Measurements from ENCODE around the gene SFT2D1.

Gene SFT2D1

DNA sequence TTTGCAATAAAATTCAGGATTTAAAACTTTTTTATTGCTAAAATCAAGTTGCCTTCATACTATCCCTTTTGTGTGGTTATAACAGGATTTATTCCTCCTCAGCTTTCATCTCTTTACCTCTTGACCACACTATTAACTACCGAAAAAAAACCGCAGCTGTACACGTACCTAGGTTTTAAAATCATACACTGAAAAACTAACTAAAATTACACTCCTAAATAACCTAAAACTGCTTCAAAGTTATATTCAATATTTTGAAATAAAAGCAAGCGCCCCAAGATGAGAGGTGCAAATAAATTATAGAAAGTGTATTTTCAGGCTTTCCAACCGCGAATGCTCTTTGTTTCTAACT is 39.0 kb upstream of the SFT2D1 start:
- TF ChIP-seq, protein P1, sequence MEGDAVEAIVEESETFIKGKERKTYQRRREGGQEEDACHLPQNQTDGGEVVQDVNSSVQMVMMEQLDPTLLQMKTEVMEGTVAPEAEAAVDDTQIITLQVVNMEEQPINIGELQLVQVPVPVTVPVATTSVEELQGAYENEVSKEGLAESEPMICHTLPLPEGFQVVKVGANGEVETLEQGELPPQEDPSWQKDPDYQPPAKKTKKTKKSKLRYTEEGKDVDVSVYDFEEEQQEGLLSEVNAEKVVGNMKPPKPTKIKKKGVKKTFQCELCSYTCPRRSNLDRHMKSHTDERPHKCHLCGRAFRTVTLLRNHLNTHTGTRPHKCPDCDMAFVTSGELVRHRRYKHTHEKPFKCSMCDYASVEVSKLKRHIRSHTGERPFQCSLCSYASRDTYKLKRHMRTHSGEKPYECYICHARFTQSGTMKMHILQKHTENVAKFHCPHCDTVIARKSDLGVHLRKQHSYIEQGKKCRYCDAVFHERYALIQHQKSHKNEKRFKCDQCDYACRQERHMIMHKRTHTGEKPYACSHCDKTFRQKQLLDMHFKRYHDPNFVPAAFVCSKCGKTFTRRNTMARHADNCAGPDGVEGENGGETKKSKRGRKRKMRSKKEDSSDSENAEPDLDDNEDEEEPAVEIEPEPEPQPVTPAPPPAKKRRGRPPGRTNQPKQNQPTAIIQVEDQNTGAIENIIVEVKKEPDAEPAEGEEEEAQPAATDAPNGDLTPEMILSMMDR (IDR thresholded peaks at IDR 0.05), result no peak
- Histone ChIP-seq H3K27me3 (no peaks in the 10 kb centered on the region), H3K4me1 (ENCODE audit: control insufficient read depth in 1 of 2, insufficient read depth in 1 of 2, low read depth in 1 of 2, low read length in 1 of 2) (peaks cover 19 to 25% of the 10 kb centered on the region in 2 experiments), H3K36me3 (no peaks in the 10 kb centered on the region), H3K27ac (peak overlapping the region; percentile 86), H3K4me3 (ENCODE audit: low read depth in 1 of 2, low read length in 1 of 2) (peak overlapping the region; percentile 81 to 92), H3K9me3 (no peaks in the 10 kb centered on the region)

DNA sequence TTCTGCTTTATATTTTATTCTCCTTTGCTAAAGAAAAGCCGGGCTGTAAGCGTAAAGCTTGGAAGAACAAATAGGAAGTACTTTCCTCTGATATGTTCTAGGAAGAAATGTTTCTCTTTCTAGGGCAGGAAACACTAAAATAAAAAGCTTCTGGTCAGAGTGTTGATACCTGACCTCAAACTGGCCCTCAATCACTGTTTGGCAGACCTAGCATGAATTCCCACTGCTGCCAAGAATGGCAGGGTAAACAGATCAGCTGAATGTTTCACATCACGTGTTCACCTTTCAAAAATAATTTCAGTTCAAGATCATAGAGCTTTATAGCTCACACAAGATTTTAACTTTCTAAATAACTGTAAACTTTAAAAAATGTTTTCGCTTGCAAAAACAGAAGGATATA is 37.5 kb upstream of the SFT2D1 start:
- TF ChIP-seq, protein P1 (IDR thresholded peaks at IDR 0.05), result no peak
- no peaks in the 10 kb centered on the region for H3K36me3 ChIP-seq
- peaks cover 19 to 25% of the 10 kb centered on the region in 2 experiments for H3K4me1 ChIP-seq (ENCODE audit: control insufficient read depth in 1 of 2, insufficient read depth in 1 of 2, low read depth in 1 of 2, low read length in 1 of 2)
- no peak overlapping the region for H3K4me3 ChIP-seq (ENCODE audit: low read depth in 1 of 2, low read length in 1 of 2)
- H3K27me3 ChIP-seq, result no peaks in the 10 kb centered on the region
- H3K27ac ChIP-seq, result no peak overlapping the region
- H3K9me3 ChIP-seq, result no peaks in the 10 kb centered on the region

DNA sequence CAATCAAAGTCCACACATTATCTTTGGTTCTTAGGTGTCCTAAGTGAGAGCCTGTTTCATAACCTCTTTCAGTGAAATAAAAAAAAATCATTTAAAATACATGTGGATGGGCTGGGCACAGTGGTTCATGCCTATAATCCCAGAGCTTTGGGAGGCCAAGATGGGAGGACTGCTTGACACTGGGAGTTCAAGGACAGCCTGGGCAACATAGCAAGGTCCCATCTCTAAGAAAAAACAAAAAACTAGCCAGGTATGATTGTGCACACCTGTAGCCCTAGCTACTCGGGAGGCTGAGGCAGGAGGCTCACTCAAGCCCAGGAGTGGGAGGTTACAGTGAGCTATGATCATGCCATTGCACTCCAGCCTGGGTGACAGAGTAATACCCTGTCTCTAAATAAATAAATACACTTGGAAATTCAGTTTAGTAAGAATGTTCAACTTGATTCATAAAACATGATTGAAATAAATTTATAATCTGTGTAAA is 36.8 kb upstream of the SFT2D1 start:
- no peak overlapping the region for H3K4me3 ChIP-seq (ENCODE audit: low read depth in 1 of 2, low read length in 1 of 2)
- no peaks in the 10 kb centered on the region for H3K9me3 ChIP-seq
- no peak overlapping the region for H3K27ac ChIP-seq
- no peaks in the 10 kb centered on the region for H3K36me3 ChIP-seq
- no peaks in the 10 kb centered on the region for H3K27me3 ChIP-seq
- H3K4me1 ChIP-seq (ENCODE audit: control insufficient read depth in 1 of 2, insufficient read depth in 1 of 2, low read depth in 1 of 2, low read length in 1 of 2), result peaks cover 16 to 24% of the 10 kb centered on the region in 2 experiments
- TF ChIP-seq, protein P1 (IDR thresholded peaks at IDR 0.05), result no peak

DNA sequence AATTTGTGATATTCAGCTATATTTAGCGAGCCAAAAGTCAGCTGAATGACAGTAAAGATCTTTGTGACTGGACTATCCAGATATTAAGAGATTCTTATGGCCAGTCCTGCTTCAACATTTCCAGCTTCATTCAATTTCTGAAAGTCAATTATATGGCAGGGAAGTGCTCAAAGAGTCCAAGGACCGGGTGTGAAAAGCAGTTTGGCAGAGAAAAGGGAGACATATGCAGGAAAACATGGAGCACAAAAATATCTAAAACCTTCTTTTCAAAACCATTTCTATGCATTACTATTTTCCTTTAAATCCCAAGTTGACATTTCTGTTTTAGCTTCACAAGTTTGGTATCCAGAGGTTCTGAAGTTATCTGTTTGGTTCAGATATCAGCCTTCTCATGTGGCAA is 35.4 kb upstream of the SFT2D1 start:
- H3K9me3 ChIP-seq, result no peaks in the 10 kb centered on the region
- H3K4me3 ChIP-seq (ENCODE audit: low read depth in 1 of 2, low read length in 1 of 2), result no peak overlapping the region
- no peaks in the 10 kb centered on the region for H3K27me3 ChIP-seq
- H3K27ac ChIP-seq, result no peak overlapping the region
- H3K4me1 ChIP-seq (ENCODE audit: control insufficient read depth in 1 of 2, insufficient read depth in 1 of 2, low read depth in 1 of 2, low read length in 1 of 2), result peaks cover 8 to 15% of the 10 kb centered on the region in 2 experiments
- H3K36me3 ChIP-seq, result no peaks in the 10 kb centered on the region
- TF ChIP-seq, protein P1 (IDR thresholded peaks at IDR 0.05), result no peak

DNA sequence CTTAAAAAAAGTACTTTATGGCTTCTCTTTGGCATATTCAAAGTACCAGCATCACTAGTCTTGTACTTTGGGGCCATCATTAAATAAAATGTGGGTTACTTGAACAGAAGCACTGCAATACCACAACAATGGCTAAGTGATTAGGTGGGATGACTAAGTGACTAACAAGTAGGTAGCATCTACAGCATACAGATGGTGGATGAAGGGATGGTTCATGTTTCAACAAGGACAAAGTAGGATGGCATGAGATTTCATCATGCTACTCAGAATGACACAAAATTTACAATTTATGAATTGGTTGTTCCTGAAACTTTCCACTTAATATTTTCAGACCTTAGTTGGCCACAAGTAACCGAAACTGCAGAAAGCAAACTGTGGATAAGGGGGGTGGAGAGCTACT is 32.7 kb upstream of the SFT2D1 start:
- TF ChIP-seq, protein P1 (IDR thresholded peaks at IDR 0.05), result no peak
- Histone ChIP-seq H3K27ac (no peak overlapping the region), H3K9me3 (no peaks in the 10 kb centered on the region), H3K4me1 (ENCODE audit: control insufficient read depth in 1 of 2, insufficient read depth in 1 of 2, low read depth in 1 of 2, low read length in 1 of 2) (no peaks in the 10 kb centered on the region), H3K27me3 (no peaks in the 10 kb centered on the region), H3K36me3 (no peaks in the 10 kb centered on the region), H3K4me3 (ENCODE audit: low read depth in 1 of 2, low read length in 1 of 2) (no peak overlapping the region)

DNA sequence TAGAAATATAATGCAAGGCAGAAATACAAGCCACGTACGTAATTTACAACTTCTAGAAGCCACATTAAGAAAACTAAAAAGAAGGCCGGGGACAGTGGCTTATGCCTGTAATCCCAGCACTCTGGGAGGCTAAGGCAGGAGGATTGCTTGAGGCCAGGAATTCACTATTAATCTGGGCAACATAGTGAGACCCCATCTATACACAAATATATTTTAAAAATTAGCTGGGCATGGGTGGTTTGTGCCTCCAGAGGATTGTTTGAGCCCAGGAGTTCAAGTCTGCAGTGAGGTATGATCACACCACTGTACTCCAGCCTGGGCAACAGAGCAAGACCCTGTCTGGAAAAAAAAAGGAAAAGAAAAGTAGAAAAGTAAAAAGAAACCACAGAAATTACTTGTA is 28.1 kb upstream of the SFT2D1 start:
- Histone ChIP-seq H3K4me1 (ENCODE audit: control insufficient read depth in 1 of 2, insufficient read depth in 1 of 2, low read depth in 1 of 2, low read length in 1 of 2) (no peaks in the 10 kb centered on the region), H3K27ac (no peak overlapping the region), H3K36me3 (peaks cover 10% of the 10 kb centered on the region), H3K4me3 (ENCODE audit: low read depth in 1 of 2, low read length in 1 of 2) (no peak overlapping the region), H3K9me3 (no peaks in the 10 kb centered on the region), H3K27me3 (no peaks in the 10 kb centered on the region)
- TF ChIP-seq, protein P1 (IDR thresholded peaks at IDR 0.05), result no peak
